IMR-90 (cell line): Measurements from ENCODE around the gene ERBB4. TPM values are rescaled to one million over a fixed set of nuclear protein-coding genes. Genes with fewer than 3 reads are reported as not detected.

ENCODE experiments used
- ATAC-seq: fragments of 200-7000 bp; cut with Tn5 transposase; 2 replicates; pipeline ENCODE4 v1.9.1; 2020; ENCODE audit warnings: low read depth, mild to moderate bottlenecking, moderate library complexity
- BruUV-seq: library from RNA; stranded (reverse); fragments of 400-500 nt; replicated peaks from 2 replicates; lab custom pipeline; 2021; lab: Mats Ljungman, UMichigan
- CTCF ChIA-PET: fragments of 300-600 bp; formaldehyde crosslinking; extraction: SDS; loops from one replicate; lab custom pipeline; 2021; ENCODE audit warnings: antibody characterized with exemption; lab: Yijun Ruan, JAX
- POLR2A ChIA-PET: fragments of 300-600 bp; sonication (Branson Sonifier 250); formaldehyde crosslinking; loops from one replicate; lab custom pipeline; 2022; ENCODE audit warnings: antibody characterized with exemption; ENCODE audit not compliant: unreplicated experiment; lab: Charles Lee
- DNase-seq: peaks from one replicate; pipeline ENCODE4 v3.0.0; 2013
- H2AFZ ChIP-seq: replicated peaks from 2 replicates; pipeline ENCODE3; 2013; ENCODE audit warnings: low read length, mild to moderate bottlenecking; ENCODE audit not compliant: poor library complexity
- H2AK5ac ChIP-seq: 2 replicates; pipeline ENCODE4 v1.6.1; 2013; ENCODE audit warnings: low read depth, low read length, inconsistent platforms
- H2AK9ac ChIP-seq: replicated peaks from 2 replicates; pipeline ENCODE3; 2013; ENCODE audit warnings: mild to moderate bottlenecking, low read depth, low read length, moderate library complexity; ENCODE audit not compliant: poor library complexity
- H2BK120ac ChIP-seq: 2 replicates; pipeline ENCODE4 v1.6.1; 2013; ENCODE audit warnings: low read depth, low read length, inconsistent platforms
- H2BK15ac ChIP-seq: 3 replicates; pipeline ENCODE4 v1.6.1; 2013; ENCODE audit warnings: low read depth, low read length, inconsistent platforms
- H2BK20ac ChIP-seq: 2 replicates; pipeline ENCODE4 v1.6.1; 2013; ENCODE audit warnings: low read depth, mild to moderate bottlenecking, inconsistent platforms, low read length, moderate library complexity
- H2BK5ac ChIP-seq: 2 replicates; pipeline ENCODE4 v1.6.1; 2013; ENCODE audit warnings: mild to moderate bottlenecking, low read depth, low read length, inconsistent platforms; ENCODE audit not compliant: poor library complexity, severe bottlenecking
- H3K14ac ChIP-seq: replicated peaks from 2 replicates; pipeline ENCODE4 v1.6.1; 2013; ENCODE audit warnings: low read depth, low read length, inconsistent platforms
- H3K18ac ChIP-seq: 2 replicates; pipeline ENCODE4 v1.6.1; 2013; ENCODE audit warnings: low read depth, low read length, control low read depth
- H3K23ac ChIP-seq: 2 replicates; pipeline ENCODE4 v1.6.1; 2013; ENCODE audit warnings: low read depth, low read length, inconsistent platforms
- H3K27ac ChIP-seq: 2 replicates; pipeline ENCODE4 v1.5.1; 2013; ENCODE audit warnings: mild to moderate bottlenecking, control low read depth, low read length; ENCODE audit not compliant: insufficient read depth
- H3K27me3 ChIP-seq: 2 replicates; pipeline ENCODE4 v1.6.1; 2013; ENCODE audit warnings: low read length; ENCODE audit not compliant: control insufficient read depth, insufficient read depth
- H3K36me3 ChIP-seq: 2 replicates; pipeline ENCODE4 v1.6.1; 2013; ENCODE audit warnings: low read length, mixed read lengths; ENCODE audit not compliant: control insufficient read depth, insufficient read depth
- H3K4ac ChIP-seq: 2 replicates; pipeline ENCODE4 v1.6.1; 2013; ENCODE audit warnings: low read depth, low read length, inconsistent platforms
- H3K4me1 ChIP-seq: 2 replicates; pipeline ENCODE4 v1.6.1; 2013; ENCODE audit warnings: low read length, mixed read lengths; ENCODE audit not compliant: control insufficient read depth, insufficient read depth
- H3K4me2 ChIP-seq: 2 replicates; pipeline ENCODE4 v1.6.1; 2013; ENCODE audit warnings: low read depth, mild to moderate bottlenecking, control low read depth, low read length, moderate library complexity
- H3K4me3 ChIP-seq: 2 replicates; pipeline ENCODE4 v1.5.1; 2013; ENCODE audit warnings: low read depth, mild to moderate bottlenecking, control low read depth, low read length, moderate library complexity; ENCODE audit not compliant: insufficient read depth
- H3K56ac ChIP-seq: 2 replicates; pipeline ENCODE4 v1.6.1; 2013; ENCODE audit warnings: low read length, inconsistent platforms; ENCODE audit not compliant: insufficient read depth; ENCODE audit errors: extremely low read depth
- H3K79me1 ChIP-seq, 2 experiments: 2 replicates each; pipeline ENCODE4 v1.6.1; 2013; ENCODE audit warnings: low read length in 2 of 2, inconsistent platforms in 1 of 2, low read depth in 1 of 2
- H3K9ac ChIP-seq: 2 replicates; pipeline ENCODE4 v1.6.1; 2013; ENCODE audit warnings: low read depth, low read length, control low read depth
- H3K9me1 ChIP-seq: 2 replicates; pipeline ENCODE4 v1.6.1; 2013; ENCODE audit warnings: low read length, inconsistent platforms; ENCODE audit not compliant: insufficient read depth
- H3K9me3 ChIP-seq: 2 replicates; pipeline ENCODE4 v1.6.1; 2013; ENCODE audit warnings: low read length; ENCODE audit not compliant: control insufficient read depth, insufficient read depth
- H4K20me1 ChIP-seq: 2 replicates; pipeline ENCODE4 v1.6.1; 2013; ENCODE audit warnings: low read length, inconsistent platforms; ENCODE audit not compliant: insufficient read depth
- H4K5ac ChIP-seq: 2 replicates; pipeline ENCODE4 v1.6.1; 2013; ENCODE audit warnings: mild to moderate bottlenecking, low read depth, low read length, control low read depth
- H4K8ac ChIP-seq, 2 experiments: 2 replicates each; pipeline ENCODE4 v1.6.1; 2013; ENCODE audit warnings: low read depth in 2 of 2, low read length in 2 of 2, control low read depth in 1 of 2, inconsistent platforms in 1 of 2
- H4K91ac ChIP-seq: 2 replicates; pipeline ENCODE4 v1.6.1; 2013; ENCODE audit warnings: low read depth, low read length, inconsistent platforms; ENCODE audit not compliant: insufficient read depth
- CEBPB ChIP-seq: IDR thresholded peaks from 2 replicates; pipeline ENCODE4 v1.6.1; 2012; ENCODE audit warnings: low read depth, low read length, improper control_type of control experiment
- MAZ ChIP-seq: IDR thresholded peaks from 2 replicates; pipeline ENCODE4 v1.6.1; 2012; ENCODE audit warnings: low read depth, mild to moderate bottlenecking, low read length, improper control_type of control experiment, moderate library complexity, borderline replicate concordance
- RAD21 ChIP-seq: IDR thresholded peaks from 2 replicates; pipeline ENCODE4 v1.6.1; 2012; ENCODE audit warnings: low read length, improper control_type of control experiment
- RFX5 ChIP-seq: IDR thresholded peaks from 2 replicates; pipeline ENCODE4 v1.8.0; 2012; ENCODE audit warnings: low read depth, mild to moderate bottlenecking, low read length, moderate library complexity
- SMC3 ChIP-seq: fragments of 150-350 bp; IDR thresholded peaks from 2 replicates; pipeline ENCODE4 v1.6.1; 2016; ENCODE audit warnings: low read depth, mild to moderate bottlenecking, antibody characterized with exemption, low read length, moderate library complexity
- dilution Hi-C: fragments of 300-500 bp; cut with HindIII; formaldehyde crosslinking; loops from one replicate; pipeline ENCODE4 v1.14.3; 2018; ENCODE audit warnings: low sequenced_read_pairs; ENCODE audit not compliant: unreplicated experiment
- in situ Hi-C: fragments of 300-500 bp; cut with MboI; formaldehyde crosslinking; loops from 3 replicates; pipeline ENCODE4 v1.14.3; 2019; ENCODE audit warnings: low sequenced_read_pairs, inconsistent platforms, mixed read lengths
- intact Hi-C: fragments of 100-400 bp; cut with micrococcal nuclease; formaldehyde crosslinking; loops from 2 replicates; pipeline ENCODE4 v1.10.0; 2022
- polyA plus RNA-seq, 3 experiments: library from polyadenylated mRNA; depleted of rRNA; stranded (reverse); fragments of >200 nt; gene quantifications; 2 replicates each; pipeline ENCODE4 v1.2.3, GENCODE V29; 2012; ENCODE audit warnings: low replicate concordance in 1 of 3
- total RNA-seq: library from RNA; depleted of rRNA; stranded (reverse); fragments of >200 nt; gene quantifications from 2 replicates; pipeline ENCODE4 v1.2.3, GENCODE V29; 2012
- TF ChIP-seq, protein P1 (sequence below): fragments of 150-350 bp; IDR thresholded peaks from 2 replicates; pipeline ENCODE4 v1.6.1; 2016; ENCODE audit warnings: low read depth, mild to moderate bottlenecking, low read length, moderate library complexity, borderline replicate concordance

ERBB4 gene
- total and polyA plus RNA-seq, 2 of the 4 experiments (the other 2 are of a cell fraction): not detected

DNA sequence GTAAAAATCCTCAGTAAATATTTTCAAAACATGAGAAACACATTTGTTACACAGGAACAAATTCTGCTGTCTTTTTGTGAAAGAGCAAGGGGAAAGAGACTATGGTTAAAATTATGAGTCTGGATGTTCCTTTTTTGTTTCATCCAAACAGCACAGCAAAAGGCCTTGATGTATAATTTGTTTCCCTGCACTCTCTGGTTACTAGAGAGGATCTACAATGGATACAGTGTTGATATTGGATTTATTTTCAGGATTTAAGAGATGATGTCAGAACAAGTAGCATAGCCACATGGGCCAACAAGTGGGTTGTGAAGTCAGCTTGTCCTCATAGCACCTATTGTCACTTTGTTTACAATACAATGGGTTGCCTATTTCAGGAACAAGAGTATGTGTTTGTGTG lies 11.3 kb upstream of the ERBB4 start:
- Histone ChIP-seq H3K9me1 (no peaks in the 10 kb centered on the region), H2AK5ac (no peak overlapping the region), H3K27me3 (no peaks in the 10 kb centered on the region), H4K5ac (no peak overlapping the region), H3K36me3 (no peaks in the 10 kb centered on the region), H3K18ac (no peak overlapping the region), H3K9ac (no peak overlapping the region), H2BK120ac (no peak overlapping the region), H2BK20ac (no peak overlapping the region), H3K4ac (no peak overlapping the region), H3K14ac (no peak overlapping the region), H2BK5ac (no peak overlapping the region), H3K79me1 (no peaks in the 10 kb centered on the region), H4K20me1 (no peaks in the 10 kb centered on the region), H3K56ac (no peak overlapping the region), H3K23ac (no peak overlapping the region), H3K27ac (no peak overlapping the region), H4K91ac (no peak overlapping the region), H3K9me3 (no peaks in the 10 kb centered on the region), H2AFZ (no peak overlapping the region), H4K8ac (no peak overlapping the region), H3K4me3 (no peak overlapping the region), H3K4me1 (no peaks in the 10 kb centered on the region), H3K4me2 (no peak overlapping the region), H2BK15ac (no peak overlapping the region), H2AK9ac (no peak overlapping the region)
- ChIA-PET POLR2A (no interaction called here), CTCF (no interaction called here)
- ATAC-seq (no peak), DNase-seq (no peak)
- intact Hi-C loops: no loop called here
- in situ Hi-C loops: loop anchor here (10.0 kb wide), 1 partner anchor 795 kb away; no protein-coding TSS in a partner anchor
- BruUV-seq: no TSS peak
- no peak for TF ChIP-seq RFX5
- TF ChIP-seq SMC3: no peak
- TF ChIP-seq, protein P1, sequence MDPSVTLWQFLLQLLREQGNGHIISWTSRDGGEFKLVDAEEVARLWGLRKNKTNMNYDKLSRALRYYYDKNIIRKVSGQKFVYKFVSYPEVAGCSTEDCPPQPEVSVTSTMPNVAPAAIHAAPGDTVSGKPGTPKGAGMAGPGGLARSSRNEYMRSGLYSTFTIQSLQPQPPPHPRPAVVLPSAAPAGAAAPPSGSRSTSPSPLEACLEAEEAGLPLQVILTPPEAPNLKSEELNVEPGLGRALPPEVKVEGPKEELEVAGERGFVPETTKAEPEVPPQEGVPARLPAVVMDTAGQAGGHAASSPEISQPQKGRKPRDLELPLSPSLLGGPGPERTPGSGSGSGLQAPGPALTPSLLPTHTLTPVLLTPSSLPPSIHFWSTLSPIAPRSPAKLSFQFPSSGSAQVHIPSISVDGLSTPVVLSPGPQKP: no peak
- no peak for TF ChIP-seq RAD21
- TF ChIP-seq MAZ: no peak
- no peak for TF ChIP-seq CEBPB
- dilution Hi-C loops: no loop called here
